GM12878 (cell line): Measurements from ENCODE around the gene NDUFA11. TPM values are rescaled to one million over a fixed set of nuclear protein-coding genes. Genes with fewer than 3 reads are reported as not detected.

Experiments
- ATAC-seq: fragments of 200-7000 bp; cut with Tn5 transposase; 3 replicates; pipeline ENCODE4 v1.9.1; 2020; ENCODE audit warnings: mild to moderate bottlenecking, moderate library complexity
- BruUV-seq: library from RNA; stranded (reverse); fragments of 400-500 nt; replicated peaks from 2 replicates; lab custom pipeline; 2021; lab: Mats Ljungman, UMichigan
- CTCF ChIA-PET: fragments of 300-600 bp; sonication (Branson Sonifier 250); formaldehyde crosslinking; extraction: SDS; loops from one replicate; lab custom pipeline; 2021; ENCODE audit warnings: inconsistent platforms; lab: Yijun Ruan, JAX
- POLR2A ChIA-PET: fragments of 350-600 bp; formaldehyde crosslinking; extraction: SDS; loops from one replicate; lab custom pipeline; 2021; ENCODE audit warnings: inconsistent platforms; lab: Charles Lee
- RAD21 ChIA-PET: fragments of 300-600 bp; sonication (Branson Sonifier 250); formaldehyde crosslinking; loops from one replicate; lab custom pipeline; 2023; ENCODE audit warnings: antibody characterized with exemption; ENCODE audit not compliant: unreplicated experiment; lab: Charles Lee
- SMC1A ChIA-PET: fragments of 300-600 bp; sonication (Branson Sonifier 250); formaldehyde crosslinking; loops from one replicate; lab custom pipeline; 2023; ENCODE audit not compliant: unreplicated experiment, uncharacterized antibody; lab: Charles Lee
- DNase-seq: peaks from one replicate; pipeline ENCODE4 v3.0.0-alpha.2; 2011; ENCODE audit warnings: low read depth, low spot score
- FAIRE-seq: peaks from 3 replicates; lab custom pipeline; 2011; peaks lifted over from hg19 to GRCh38; lab: Jason Lieb, UNC
- H2AFZ ChIP-seq: 2 replicates; pipeline ENCODE4 v1.6.0; 2011; ENCODE audit warnings: low read depth, low read length, control low read depth; ENCODE audit not compliant: control insufficient read depth
- H3K27ac ChIP-seq: 2 replicates; pipeline ENCODE4 v1.5.1; 2011; ENCODE audit warnings: control low read depth; ENCODE audit not compliant: control insufficient read depth, insufficient read depth
- H3K27me3 ChIP-seq, 2 experiments: replicated peaks in 1 of 2; 2 replicates each; pipeline versions ENCODE4 v1.6.0 to v1.6.1; 2011; ENCODE audit warnings: low read length in 1 of 2; ENCODE audit not compliant: control insufficient read depth in 2 of 2, insufficient read depth in 2 of 2
- H3K36me3 ChIP-seq, 2 experiments: 2 replicates each; pipeline ENCODE4 v1.5.1; 2011; ENCODE audit warnings: low read length in 1 of 2; ENCODE audit not compliant: control insufficient read depth in 2 of 2, insufficient read depth in 2 of 2
- H3K4me1 ChIP-seq: 2 replicates; pipeline ENCODE4 v1.6.1; 2011; ENCODE audit warnings: mild to moderate bottlenecking, low read length, moderate library complexity, mixed read lengths; ENCODE audit not compliant: control insufficient read depth, insufficient read depth
- H3K4me2 ChIP-seq: 2 replicates; pipeline ENCODE4 v1.6.0; 2011; ENCODE audit warnings: control low read depth; ENCODE audit not compliant: control insufficient read depth, insufficient read depth
- H3K4me3 ChIP-seq: fragments of 200-600 bp; sonication (generic); 2 replicates; pipeline ENCODE4 v1.5.1; 2016
- H3K79me2 ChIP-seq: 2 replicates; pipeline ENCODE4 v1.6.0; 2011; ENCODE audit warnings: low read length; ENCODE audit not compliant: control insufficient read depth, insufficient read depth
- H3K9ac ChIP-seq: 2 replicates; pipeline ENCODE4 v1.8.0; 2011; ENCODE audit warnings: low read length, control low read depth, mixed read lengths; ENCODE audit not compliant: control insufficient read depth, insufficient read depth
- H3K9me3 ChIP-seq: replicated peaks from 3 replicates; pipeline ENCODE4 v1.5.1; 2011; ENCODE audit warnings: mild to moderate bottlenecking, low read length; ENCODE audit not compliant: control insufficient read depth, insufficient read depth
- H4K20me1 ChIP-seq: 2 replicates; pipeline ENCODE4 v1.6.0; 2011; ENCODE audit not compliant: control insufficient read depth, insufficient read depth
- BMI1 ChIP-seq: fragments of 450-650 bp; IDR thresholded peaks from 2 replicates; pipeline ENCODE4 v1.6.1; 2016; ENCODE audit warnings: mild to moderate bottlenecking, moderate library complexity, borderline replicate concordance
- CUX1 ChIP-seq: IDR thresholded peaks from 2 replicates; pipeline ENCODE4 v1.6.1; 2012; ENCODE audit warnings: improper control_type of control experiment, low read depth, low read length; ENCODE audit not compliant: insufficient replicate concordance
- E2F4 ChIP-seq: IDR thresholded peaks from 2 replicates; pipeline ENCODE4 v1.6.1; 2012; ENCODE audit warnings: low read depth, low read length, improper control_type of control experiment
- EED ChIP-seq: sonication (generic); IDR thresholded peaks from 2 replicates; pipeline ENCODE4 v1.6.1; 2016; ENCODE audit warnings: antibody characterized with exemption, low read depth
- HSF1 ChIP-seq: fragments of 150-350 bp; IDR thresholded peaks from 2 replicates; pipeline ENCODE4 v1.6.1; 2014; ENCODE audit warnings: mild to moderate bottlenecking, low read depth, low read length
- MEF2B ChIP-seq: fragments of 450-650 bp; IDR thresholded peaks from 2 replicates; pipeline ENCODE4 v1.6.1; 2018; ENCODE audit warnings: mild to moderate bottlenecking, moderate library complexity; ENCODE audit not compliant: partially characterized antibody, poor library complexity, severe bottlenecking
- MYB ChIP-seq: fragments of 150-350 bp; IDR thresholded peaks from 2 replicates; pipeline ENCODE4 v1.6.1; 2014; ENCODE audit warnings: mild to moderate bottlenecking, low read depth, low read length, borderline replicate concordance
- PAX5 ChIP-seq: IDR thresholded peaks from 2 replicates; pipeline ENCODE4 v1.6.1; 2011; ENCODE audit warnings: low read depth, low read length, borderline replicate concordance
- ZNF207 ChIP-seq: fragments of 450-650 bp; IDR thresholded peaks from 2 replicates; pipeline ENCODE4 v1.6.1; 2014; ENCODE audit warnings: antibody characterized with exemption, mild to moderate bottlenecking, borderline replicate concordance
- ZNF24 ChIP-seq: fragments of 450-650 bp; IDR thresholded peaks from 2 replicates; pipeline ENCODE4 v1.6.1; 2017; ENCODE audit warnings: antibody characterized with exemption, mild to moderate bottlenecking
- ZNF687 ChIP-seq: fragments of 450-650 bp; IDR thresholded peaks from 2 replicates; pipeline ENCODE4 v1.6.1; 2017; ENCODE audit warnings: mild to moderate bottlenecking, moderate library complexity
- WGBS: methylation state at CpG from one replicate; pipeline ENCODE4 v1.1.6; 2016; ENCODE audit warnings: low lambda C conversion rate; ENCODE audit not compliant: insufficient replicate concordance, insufficient coverage; ENCODE audit errors: missing lambda C conversion rate; 5-methylcytosine and 5-hydroxymethylcytosine counted together
- in situ Hi-C: fragments of 300-500 bp; cut with MboI; formaldehyde crosslinking; loops from 9 replicates; pipeline ENCODE4 v1.14.3; 2018; ENCODE audit warnings: mixed read lengths
- intact Hi-C: fragments of 100-400 bp; cut with micrococcal nuclease; formaldehyde crosslinking; loops from one replicate; pipeline ENCODE4 v1.14.2; 2022; ENCODE audit not compliant: unreplicated experiment
- polyA plus RNA-seq, 11 experiments: library from polyadenylated mRNA; depleted of rRNA in 4 of 11; unstranded in 6 of 11; stranded (reverse) in 5 of 11; fragments of >200 nt; fragmentation: Nextera tagmentation in 4 of 11; fragmentation: Illumina TruSeq in 1 of 11; extraction: Ambion mirVana in 4 of 11; extraction: Trizol in 1 of 11; gene quantifications; 1 replicate in 1 of 11; 2 replicates in 10 of 11; pipeline versions ENCODE4 v1.2.1 to v1.2.3, GENCODE V29; 2011 to 2016; ENCODE audit warnings: inconsistent platforms in 2 of 11, missing spikeins in 2 of 11, low read depth in 1 of 11
- total RNA-seq, 4 experiments: library from RNA; depleted of rRNA in 3 of 4; stranded (reverse); fragments of >200 nt in 3 of 4; fragmentation: Illumina TruSeq in 1 of 4; extraction: Trizol in 1 of 4; gene quantifications; 2 replicates each; pipeline versions ENCODE4 v1.2.1 to v1.2.3, GENCODE V29; 2013 to 2021

NDUFA11 gene
- total and polyA plus RNA-seq, 10 of the 15 experiments (the other 5 are each of a cell fraction or from before 2014, with no cell fraction given) = 108 to 600 (median 289) TPM

- H3K9ac ChIP-seq = no peak overlapping the region
- intact Hi-C loops = no loop called here
- CTCF ChIA-PET = no interaction called here
- TF ChIP-seq HSF1 (no peak), MEF2B (no peak), PAX5 (no peak), MYB (no peak), ZNF207 (no peak), CUX1 (no peak), EED (no peak), E2F4 (no peak), ZNF24 (no peak), ZNF687 (no peak), BMI1 (no peak)
Measured at GRCh38 chr19:5910638-5910907, 7.0 kb upstream of the NDUFA11 start.

More at GRCh38 chr19:5910638-5910907, 7.0 kb upstream of the NDUFA11 start:
- SMC1A ChIA-PET = no interaction called here
- H3K27ac ChIP-seq = no peak overlapping the region
- H3K36me3 ChIP-seq = peaks cover 0 to 2% of the 10 kb centered on the region in 2 experiments; a peak in 3 of 4 replicates
- FAIRE-seq (no peak), ATAC-seq (no peak), DNase-seq (no peak)
- H3K4me1 ChIP-seq = peaks cover under 1% of the 10 kb centered on the region; the same call in 1 of the 2 replicates
- no peaks in the 10 kb centered on the region for H3K79me2 ChIP-seq
- 91% methylated on average over 1 of the region's 1 CpG for WGBS
- no peak overlapping the region for H3K4me3 ChIP-seq
- in situ Hi-C loops = no loop called here
- RAD21 ChIA-PET = no interaction called here
- no peak overlapping the region for H3K4me2 ChIP-seq
- no peaks in the 10 kb centered on the region for H4K20me1 ChIP-seq
- BruUV-seq = no TSS peak
- no peaks in the 10 kb centered on the region for H3K9me3 ChIP-seq
- POLR2A ChIA-PET = no interaction called here
- no peaks in the 10 kb centered on the region for H3K27me3 ChIP-seq
- no peak overlapping the region for H2AFZ ChIP-seq
